Liver (tissue), 3 donors: ENCODE results near the gene GFOD2.

ENCODE experiments used
- TAF1 ChIP-seq: conservative IDR thresholded peaks from 2 replicates; pipeline ENCODE4 v1.6.1; 2016; ENCODE audit warnings: antibody characterized with exemption, mild to moderate bottlenecking
- YY1 ChIP-seq: IDR thresholded peaks from 2 replicates; pipeline ENCODE4 v1.6.1; 2016; ENCODE audit warnings: antibody characterized with exemption, mild to moderate bottlenecking
- TF ChIP-seq, protein P1 (sequence below): fragments of 150-350 bp; IDR thresholded peaks from 2 replicates; pipeline ENCODE4 v1.5.1; 2017; ENCODE audit warnings: improper control_type of control experiment, low read depth, low read length; ENCODE audit not compliant: missing input control
- TF ChIP-seq, protein P2 (sequence below): IDR thresholded peaks from 2 replicates; pipeline ENCODE4 v1.6.1; 2016; ENCODE audit warnings: antibody characterized with exemption
- TF ChIP-seq, protein P3 (sequence below): IDR thresholded peaks from 2 replicates; pipeline ENCODE4 v1.6.1; 2016; ENCODE audit warnings: antibody characterized with exemption
- TF ChIP-seq, protein P4 (sequence below): IDR thresholded peaks from 2 replicates; pipeline ENCODE4 v1.6.1; 2016; ENCODE audit warnings: antibody characterized with exemption, mild to moderate bottlenecking
- donor health status: healthy.
- donor health status: healthy.

DNA sequence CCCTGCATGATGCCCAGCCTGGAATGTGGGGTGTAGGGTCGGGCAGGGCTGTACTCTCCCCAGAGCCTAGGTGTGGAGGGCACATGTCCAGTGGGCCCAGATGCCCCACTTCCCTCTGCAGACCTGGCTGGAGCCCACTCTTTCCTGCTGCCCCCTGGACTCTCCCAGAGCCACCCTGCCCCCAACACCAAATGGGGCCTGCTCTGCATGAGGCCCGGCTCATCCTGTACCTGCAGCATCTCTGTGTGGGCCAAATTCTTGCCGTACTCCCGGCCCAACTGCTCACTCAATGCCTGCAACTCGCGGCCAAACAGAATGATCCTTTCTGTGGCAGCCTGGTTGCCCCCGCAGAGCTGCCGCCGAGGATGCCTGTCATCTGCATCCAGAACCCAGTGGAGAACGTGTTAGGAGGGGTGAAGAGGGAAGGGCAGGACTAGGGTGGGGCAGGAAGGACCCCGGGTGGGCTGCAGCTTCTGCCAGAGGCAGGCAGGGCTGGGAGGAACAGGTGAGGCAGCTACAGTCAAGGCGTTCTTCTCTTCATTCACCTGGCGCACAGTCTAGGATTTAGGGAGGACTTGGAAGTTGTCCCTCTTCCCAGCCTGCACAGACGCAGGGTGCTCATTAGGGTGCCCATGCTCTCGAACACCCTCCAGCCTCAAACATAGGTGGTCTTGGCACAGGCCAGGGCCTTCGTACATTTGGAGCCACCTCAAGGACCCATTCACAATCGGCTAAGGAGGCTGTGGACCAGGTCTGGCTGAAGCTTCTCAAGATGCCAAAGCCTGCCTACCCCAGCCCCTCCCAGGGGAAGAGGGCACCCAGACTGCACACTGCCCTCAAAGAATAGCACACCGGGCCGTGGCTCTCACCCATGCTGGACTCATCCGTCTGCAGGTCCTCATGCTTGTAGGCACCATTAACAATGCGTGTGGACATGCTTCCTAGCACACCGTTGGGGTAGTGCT is 8.7 kb upstream of the GFOD2 start:
- TF ChIP-seq, protein P1, sequence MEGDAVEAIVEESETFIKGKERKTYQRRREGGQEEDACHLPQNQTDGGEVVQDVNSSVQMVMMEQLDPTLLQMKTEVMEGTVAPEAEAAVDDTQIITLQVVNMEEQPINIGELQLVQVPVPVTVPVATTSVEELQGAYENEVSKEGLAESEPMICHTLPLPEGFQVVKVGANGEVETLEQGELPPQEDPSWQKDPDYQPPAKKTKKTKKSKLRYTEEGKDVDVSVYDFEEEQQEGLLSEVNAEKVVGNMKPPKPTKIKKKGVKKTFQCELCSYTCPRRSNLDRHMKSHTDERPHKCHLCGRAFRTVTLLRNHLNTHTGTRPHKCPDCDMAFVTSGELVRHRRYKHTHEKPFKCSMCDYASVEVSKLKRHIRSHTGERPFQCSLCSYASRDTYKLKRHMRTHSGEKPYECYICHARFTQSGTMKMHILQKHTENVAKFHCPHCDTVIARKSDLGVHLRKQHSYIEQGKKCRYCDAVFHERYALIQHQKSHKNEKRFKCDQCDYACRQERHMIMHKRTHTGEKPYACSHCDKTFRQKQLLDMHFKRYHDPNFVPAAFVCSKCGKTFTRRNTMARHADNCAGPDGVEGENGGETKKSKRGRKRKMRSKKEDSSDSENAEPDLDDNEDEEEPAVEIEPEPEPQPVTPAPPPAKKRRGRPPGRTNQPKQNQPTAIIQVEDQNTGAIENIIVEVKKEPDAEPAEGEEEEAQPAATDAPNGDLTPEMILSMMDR = no peak
- TF ChIP-seq YY1 (no peak), TAF1 (no peak)
- TF ChIP-seq, protein P2, sequence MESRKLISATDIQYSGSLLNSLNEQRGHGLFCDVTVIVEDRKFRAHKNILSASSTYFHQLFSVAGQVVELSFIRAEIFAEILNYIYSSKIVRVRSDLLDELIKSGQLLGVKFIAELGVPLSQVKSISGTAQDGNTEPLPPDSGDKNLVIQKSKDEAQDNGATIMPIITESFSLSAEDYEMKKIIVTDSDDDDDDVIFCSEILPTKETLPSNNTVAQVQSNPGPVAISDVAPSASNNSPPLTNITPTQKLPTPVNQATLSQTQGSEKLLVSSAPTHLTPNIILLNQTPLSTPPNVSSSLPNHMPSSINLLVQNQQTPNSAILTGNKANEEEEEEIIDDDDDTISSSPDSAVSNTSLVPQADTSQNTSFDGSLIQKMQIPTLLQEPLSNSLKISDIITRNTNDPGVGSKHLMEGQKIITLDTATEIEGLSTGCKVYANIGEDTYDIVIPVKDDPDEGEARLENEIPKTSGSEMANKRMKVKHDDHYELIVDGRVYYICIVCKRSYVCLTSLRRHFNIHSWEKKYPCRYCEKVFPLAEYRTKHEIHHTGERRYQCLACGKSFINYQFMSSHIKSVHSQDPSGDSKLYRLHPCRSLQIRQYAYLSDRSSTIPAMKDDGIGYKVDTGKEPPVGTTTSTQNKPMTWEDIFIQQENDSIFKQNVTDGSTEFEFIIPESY = no peak
- TF ChIP-seq, protein P3, sequence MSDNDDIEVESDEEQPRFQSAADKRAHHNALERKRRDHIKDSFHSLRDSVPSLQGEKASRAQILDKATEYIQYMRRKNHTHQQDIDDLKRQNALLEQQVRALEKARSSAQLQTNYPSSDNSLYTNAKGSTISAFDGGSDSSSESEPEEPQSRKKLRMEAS = no peak
- TF ChIP-seq, protein P4, sequence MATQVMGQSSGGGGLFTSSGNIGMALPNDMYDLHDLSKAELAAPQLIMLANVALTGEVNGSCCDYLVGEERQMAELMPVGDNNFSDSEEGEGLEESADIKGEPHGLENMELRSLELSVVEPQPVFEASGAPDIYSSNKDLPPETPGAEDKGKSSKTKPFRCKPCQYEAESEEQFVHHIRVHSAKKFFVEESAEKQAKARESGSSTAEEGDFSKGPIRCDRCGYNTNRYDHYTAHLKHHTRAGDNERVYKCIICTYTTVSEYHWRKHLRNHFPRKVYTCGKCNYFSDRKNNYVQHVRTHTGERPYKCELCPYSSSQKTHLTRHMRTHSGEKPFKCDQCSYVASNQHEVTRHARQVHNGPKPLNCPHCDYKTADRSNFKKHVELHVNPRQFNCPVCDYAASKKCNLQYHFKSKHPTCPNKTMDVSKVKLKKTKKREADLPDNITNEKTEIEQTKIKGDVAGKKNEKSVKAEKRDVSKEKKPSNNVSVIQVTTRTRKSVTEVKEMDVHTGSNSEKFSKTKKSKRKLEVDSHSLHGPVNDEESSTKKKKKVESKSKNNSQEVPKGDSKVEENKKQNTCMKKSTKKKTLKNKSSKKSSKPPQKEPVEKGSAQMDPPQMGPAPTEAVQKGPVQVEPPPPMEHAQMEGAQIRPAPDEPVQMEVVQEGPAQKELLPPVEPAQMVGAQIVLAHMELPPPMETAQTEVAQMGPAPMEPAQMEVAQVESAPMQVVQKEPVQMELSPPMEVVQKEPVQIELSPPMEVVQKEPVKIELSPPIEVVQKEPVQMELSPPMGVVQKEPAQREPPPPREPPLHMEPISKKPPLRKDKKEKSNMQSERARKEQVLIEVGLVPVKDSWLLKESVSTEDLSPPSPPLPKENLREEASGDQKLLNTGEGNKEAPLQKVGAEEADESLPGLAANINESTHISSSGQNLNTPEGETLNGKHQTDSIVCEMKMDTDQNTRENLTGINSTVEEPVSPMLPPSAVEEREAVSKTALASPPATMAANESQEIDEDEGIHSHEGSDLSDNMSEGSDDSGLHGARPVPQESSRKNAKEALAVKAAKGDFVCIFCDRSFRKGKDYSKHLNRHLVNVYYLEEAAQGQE = no peak
